Inflammatory macrophage treated with lipopolysaccharide for 1 hour (primary cell): ENCODE measurements around the gene SEC22A.

Experiments
- DNase-seq, 2 donors: peaks; one replicate each; pipeline ENCODE4 v3.0.0-alpha.2; 2020 to 2022

Gene SEC22A

GRCh38 chr3:123311201-123311600 lies 109.5 kb downstream of the SEC22A start:
- DNase-seq = no peak

GRCh38 chr3:123312331-123313265 lies 110.9 kb downstream of the SEC22A start:
- DNase-seq = no peak

GRCh38 chr3:123313889-123314288 lies 112.1 kb downstream of the SEC22A start:
- no peak for DNase-seq

- no peak for DNase-seq
Observed at GRCh38 chr3:123314359-123315270, 112.9 kb downstream of the SEC22A start.

GRCh38 chr3:123315271-123315595 lies 113.5 kb downstream of the SEC22A start:
- no peak for DNase-seq

GRCh38 chr3:123317716-123318115 lies 116.0 kb downstream of the SEC22A start:
- no peak for DNase-seq

- DNase-seq = no peak
Observed at GRCh38 chr3:123318374-123318773, 116.6 kb downstream of the SEC22A start.

GRCh38 chr3:123319760-123320159 lies 118.0 kb downstream of the SEC22A start:
- DNase-seq = no peak

GRCh38 chr3:123320221-123320620 lies 118.5 kb downstream of the SEC22A start:
- DNase-seq = no peak

GRCh38 chr3:123321806-123322205 lies 120.1 kb downstream of the SEC22A start:
- no peak for DNase-seq

- no peak for DNase-seq
Observed at GRCh38 chr3:123322866-123323265, 121.1 kb downstream of the SEC22A start.
